Measurements from ENCODE around the gene ELMO1. TPM values are rescaled to one million over a fixed set of nuclear protein-coding genes. Genes with fewer than 3 reads are reported as not detected.

The ELMO1 gene
- polyA plus RNA-seq, 3 donors = 11.1 to 11.8 (median 11.4) TPM

DNA sequence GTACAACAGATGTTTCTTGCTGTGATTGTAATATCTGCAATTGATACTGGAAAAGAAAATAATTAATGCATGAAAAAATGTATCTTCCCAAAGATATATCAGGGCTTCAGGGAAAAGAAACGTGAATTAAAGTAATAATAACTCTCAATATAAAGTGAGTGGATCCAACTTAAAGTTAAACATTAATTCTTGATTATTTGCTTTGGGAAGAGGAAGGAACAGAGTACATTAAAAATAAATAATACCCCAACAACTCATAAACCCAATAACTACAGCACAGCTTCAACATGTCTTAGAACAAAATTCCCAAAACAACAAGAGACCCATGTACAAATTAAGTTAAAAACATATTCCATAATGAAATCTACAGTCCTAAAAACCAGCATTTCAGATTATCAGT, 33.0 kb downstream of the ELMO1 start:
- DNase-seq = no peak

- no peak for DNase-seq
Observed at GRCh38 chr7:37414352-37414983, 34.2 kb downstream of the ELMO1 start.

DNA sequence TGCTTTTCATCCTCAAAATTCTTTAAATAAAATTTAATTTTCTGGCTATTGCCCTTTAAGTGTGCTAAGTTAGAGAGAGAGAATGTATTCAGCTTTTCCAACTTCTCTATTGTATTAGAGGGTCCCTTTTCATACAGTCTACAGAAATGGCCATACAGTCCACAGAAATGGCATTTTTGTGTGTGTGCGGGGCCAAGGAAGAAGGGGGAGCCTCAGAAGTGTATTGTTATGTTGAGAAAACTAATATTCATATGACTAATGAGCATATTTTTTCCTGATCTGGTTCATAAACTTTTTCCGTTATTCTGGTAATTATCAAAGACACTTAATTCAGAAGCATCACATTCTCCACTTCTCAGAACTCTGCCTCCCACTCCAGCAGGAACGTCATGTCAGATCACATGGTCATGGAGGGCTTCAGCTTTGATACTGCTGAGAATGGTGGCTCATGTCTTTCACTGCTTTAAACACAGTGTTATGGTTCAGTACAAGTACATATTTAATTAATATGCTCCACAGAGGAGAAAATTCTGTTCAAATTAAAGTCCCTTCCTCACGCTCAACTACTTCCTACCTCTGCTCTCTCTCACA, 37.1 kb downstream of the ELMO1 start:
- DNase-seq = no peak

DNA sequence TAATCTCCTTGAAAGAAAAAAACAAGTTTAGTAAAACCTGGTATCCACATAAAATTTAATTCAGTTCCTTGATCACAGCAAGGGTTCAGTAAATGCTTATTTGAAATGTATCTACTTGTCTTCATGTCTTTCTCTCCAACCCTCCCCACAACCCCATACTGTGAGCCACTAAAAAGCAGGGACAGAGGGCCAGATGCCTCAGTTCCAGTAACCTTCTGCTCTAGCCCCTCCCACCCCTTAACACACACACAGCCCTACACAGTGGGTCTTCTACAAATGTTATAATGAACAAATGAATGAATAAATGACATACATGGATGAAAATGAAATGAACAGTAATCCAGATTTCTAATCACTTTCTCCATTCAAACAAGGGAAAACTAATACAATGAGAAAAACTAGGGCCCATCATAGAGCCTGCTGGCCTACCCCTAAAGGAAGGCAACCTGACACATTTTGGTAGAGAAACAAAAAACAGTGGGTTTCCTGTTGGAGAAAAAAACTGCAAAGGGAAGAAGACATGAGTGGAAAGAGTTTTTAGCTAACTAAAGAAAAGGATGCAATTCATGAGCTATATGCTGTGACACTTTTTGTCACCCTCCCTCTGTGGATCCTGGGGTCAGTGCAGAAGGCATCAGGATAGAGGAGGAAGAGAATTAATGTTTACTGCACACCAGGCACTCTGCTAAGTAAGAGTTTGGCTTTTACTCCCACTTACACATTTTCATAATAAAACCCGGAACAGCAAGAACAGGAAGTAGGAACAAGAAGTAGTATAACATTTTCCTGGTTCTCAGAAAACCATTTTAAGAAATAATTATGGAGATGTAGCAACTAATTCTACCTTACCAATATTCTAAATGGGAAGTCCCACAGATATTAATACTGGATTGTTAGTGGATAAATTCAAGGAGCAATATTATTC, 38.1 kb downstream of the ELMO1 start:
- no peak for DNase-seq

GRCh38 chr7:37409461-37409860, 39.2 kb downstream of the ELMO1 start:
- no peak for DNase-seq

GRCh38 chr7:37408291-37409228, 40.1 kb downstream of the ELMO1 start:
- no peak for DNase-seq

DNA sequence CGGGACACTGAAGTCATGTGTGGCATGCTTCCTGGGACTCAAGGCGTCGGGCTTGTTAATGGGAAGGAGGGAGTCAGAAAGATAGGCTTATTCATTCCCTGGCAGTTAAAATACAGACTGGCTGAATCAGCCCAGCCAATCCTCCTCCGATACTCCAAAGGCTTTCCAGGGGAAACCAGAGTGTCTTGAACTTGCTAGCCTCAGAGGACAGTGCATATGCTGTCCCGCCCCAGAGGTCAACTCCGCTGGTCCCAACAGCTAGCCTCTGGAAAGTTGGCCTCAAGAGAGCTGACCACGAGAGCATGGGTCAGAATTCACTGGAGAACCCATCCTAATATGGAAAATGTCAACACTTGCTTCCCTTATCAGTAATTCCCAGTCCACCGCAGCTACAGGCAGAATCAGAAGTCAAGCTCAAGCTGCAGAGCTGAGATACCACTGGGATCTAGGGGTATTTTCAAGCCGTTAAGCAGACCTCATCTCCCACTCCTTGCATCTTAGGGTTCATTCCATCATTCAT, 43.0 kb downstream of the ELMO1 start:
- DNase-seq = no peak

- DNase-seq = no peak
Observed at GRCh38 chr7:37405128-37405527, 43.5 kb downstream of the ELMO1 start.

DNA sequence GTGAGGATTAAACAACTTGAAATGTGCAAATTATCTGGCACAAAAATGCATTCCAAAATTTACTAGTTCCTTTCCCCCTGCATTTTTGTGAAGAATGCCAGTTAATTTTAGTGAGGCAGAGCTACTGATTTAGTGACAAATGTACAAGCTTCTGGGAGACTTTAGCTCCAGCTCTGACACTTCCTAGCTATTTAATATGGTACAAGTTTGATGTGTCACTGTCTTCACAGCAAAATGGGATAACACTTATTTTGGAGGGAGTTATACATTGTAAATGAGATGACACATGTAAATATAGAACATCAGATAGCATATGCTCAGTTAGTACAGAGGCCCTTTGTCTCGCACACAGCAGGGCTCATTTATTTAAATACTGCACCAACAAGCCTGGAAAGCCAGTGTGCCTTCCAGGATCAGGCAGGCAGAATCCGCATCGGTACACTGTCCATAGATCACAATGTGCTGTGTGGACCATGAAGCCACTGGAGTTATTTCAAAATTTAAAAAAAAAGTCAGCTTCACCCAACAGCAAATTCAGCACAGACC, 48.7 kb downstream of the ELMO1 start:
- no peak for DNase-seq

GRCh38 chr7:37398403-37398802, 50.3 kb downstream of the ELMO1 start:
- no peak for DNase-seq

DNA sequence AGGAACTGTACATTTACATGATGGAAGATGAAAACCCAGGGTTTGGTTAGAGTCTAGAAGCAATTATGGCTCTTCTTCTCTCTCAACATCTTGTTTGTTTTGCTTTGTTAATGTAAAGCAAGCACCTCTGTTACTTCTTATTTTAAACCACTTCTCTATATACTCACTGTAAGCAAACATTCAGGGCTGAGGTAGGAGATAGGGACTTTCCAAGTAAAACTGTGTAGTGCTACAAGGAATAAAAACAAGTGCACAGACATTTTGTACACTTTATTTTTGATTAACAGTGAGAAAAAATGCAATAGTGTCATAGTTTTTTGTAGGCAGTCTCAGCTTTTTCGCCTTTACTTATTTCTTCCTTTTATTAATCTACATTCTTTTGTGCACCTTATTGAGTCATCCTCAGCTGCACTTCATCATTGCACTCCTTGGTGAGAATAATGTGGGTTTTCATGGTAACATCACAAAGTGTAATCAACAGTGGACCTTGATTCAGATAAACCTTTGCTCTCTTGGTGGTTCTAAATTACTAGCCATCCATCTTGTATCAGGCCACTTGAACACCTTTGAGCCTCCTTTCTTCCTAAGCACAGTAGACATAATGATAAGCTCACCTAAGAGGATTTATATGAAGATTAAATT, 52.9 kb downstream of the ELMO1 start:
- DNase-seq = no peak

DNA sequence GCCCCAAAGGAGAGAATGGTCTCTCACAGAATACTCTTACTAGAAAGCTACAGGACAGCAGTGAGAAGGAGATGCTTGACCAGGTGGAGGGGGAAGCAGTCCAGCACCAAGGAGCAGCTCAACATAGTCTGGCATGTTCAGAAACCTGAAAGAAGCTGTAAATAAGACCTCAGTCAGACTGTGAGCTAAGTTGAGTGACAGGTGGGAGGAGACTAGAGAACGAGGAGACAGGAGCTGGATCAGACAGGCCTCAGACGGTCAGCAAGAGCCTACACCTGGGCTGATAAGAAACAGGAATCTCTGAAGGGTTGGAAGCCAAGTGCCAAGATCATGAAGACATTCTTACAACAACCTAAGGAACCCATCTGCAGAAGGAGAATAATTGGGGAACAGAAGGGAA, 54.5 kb downstream of the ELMO1 start:
- DNase-seq = no peak

DNA sequence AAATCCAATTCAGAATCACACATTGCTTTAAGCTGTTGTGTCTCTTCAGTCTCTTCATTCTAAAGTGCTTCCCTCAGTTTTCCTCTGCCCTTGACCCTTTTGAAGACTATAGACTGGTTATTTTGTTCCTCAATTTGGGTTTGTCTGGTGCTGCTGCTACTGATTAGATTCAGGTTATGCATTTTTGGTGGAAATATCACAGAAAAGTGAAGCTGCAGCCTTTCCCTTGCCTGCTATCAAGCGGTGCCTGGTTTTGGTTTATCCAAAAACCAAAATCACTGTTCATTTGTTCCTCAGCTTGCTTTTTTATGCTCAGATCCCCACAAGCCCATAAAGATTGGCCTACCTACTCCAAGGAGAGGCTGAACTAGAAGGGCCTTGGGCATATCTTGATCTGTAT, 55.2 kb downstream of the ELMO1 start:
- DNase-seq = no peak

DNA sequence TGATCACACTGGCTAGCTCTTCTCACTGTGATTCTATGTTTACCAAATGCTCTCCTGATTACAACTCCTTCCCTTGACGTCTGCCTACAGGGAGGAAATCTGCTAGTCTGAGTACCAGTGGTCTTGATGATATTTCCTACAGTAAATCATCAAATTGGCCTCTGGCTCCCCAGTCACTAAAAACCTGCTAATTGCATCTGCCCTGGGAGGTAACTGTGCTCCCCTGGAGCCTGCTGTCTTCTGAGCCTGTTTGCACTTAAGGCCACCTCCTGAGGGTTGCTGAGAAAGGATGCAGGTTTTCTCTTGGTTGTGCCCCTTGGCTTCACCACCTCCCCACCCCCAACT, 56.0 kb downstream of the ELMO1 start:
- DNase-seq = no peak

- no peak for DNase-seq
Observed at GRCh38 chr7:37391791-37392672, 56.6 kb downstream of the ELMO1 start.

DNA sequence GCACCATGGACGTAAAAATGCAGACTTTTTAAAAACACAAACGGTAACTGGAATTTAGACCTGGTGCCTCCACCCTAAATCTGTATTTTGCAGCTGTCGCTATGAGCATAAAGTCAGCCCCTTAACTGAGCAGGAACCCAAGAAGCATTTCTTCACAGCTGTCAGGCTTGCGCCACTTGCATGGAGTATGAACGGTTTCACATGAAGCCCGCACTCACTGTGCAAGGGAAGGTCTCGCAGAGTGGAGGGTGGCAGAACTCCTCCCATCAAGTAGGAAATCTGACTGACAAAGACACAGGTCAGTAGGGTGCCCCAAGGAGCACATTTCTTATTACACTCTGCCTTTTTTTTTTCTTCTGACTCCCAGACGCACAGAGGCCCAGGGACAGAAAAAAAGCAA, 58.5 kb downstream of the ELMO1 start:
- DNase-seq = no peak

DNA sequence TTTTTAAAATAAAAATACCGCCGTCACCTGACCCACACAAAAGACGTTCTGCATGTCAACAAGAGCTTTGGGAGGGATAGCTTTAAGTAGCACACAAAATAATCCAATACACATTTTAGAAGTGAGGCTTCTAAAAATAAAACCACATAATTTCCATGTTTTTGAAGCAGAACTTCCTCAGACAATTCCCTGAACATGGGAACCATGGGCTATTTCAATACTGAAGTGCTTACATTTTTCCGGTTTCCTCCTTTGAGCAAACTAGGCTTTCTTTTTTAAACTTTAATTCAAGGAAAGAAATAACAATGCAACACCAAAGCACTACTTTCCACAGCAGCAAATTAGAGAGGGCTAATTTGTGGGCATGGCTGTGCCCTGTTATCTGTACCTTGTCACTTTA, 59.9 kb downstream of the ELMO1 start:
- DNase-seq = no peak

- no peak for DNase-seq
Observed at GRCh38 chr7:37385787-37386186, 62.9 kb downstream of the ELMO1 start.

DNA sequence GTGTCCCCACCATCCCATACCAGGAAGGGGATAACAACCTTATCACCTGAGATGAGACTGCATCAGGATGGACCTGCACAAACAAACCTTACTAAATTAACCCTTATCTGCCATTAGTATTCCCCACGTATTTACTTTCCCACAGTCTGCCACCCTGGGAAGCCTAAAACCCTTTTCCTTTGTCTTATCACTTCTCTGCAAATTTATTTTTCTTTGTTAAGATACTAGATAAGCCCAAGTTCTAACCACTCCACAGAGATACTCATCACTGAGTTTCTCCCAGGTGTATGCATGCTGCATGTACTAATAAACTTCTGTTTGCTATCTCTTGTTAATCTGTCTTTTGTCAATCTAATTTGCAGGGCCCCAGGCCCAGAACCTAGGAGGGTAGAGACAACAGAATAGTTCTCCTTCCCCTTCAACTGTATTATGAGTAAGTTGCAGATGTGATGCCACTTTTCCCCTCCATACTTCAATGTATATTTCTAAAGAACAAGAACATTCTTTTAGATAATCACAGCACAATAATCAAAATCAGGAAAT, 66.0 kb downstream of the ELMO1 start:
- no peak for DNase-seq

GRCh38 chr7:37380831-37381230, 67.8 kb downstream of the ELMO1 start:
- no peak for DNase-seq

Measured in renal pelvis (tissue), 4 donors.